ENCODE results near the gene PRSS27.
"Not testable (repeated sequence)": the region's sequence is repeated elsewhere in the genome, so short reads cannot be mapped to it uniquely, and the experiment has no call there.

GRCh38 chr16:2680360-2680759, 39.7 kb downstream of the PRSS27 start:
- TF ChIP-seq ZNF274 (IDR thresholded peaks at IDR 0.05; ENCODE audit: borderline replicate concordance, extremely low read depth, low read length); CTCF (IDR thresholded peaks at IDR 0.05; ENCODE audit: control extremely low read depth in 1 of 3, insufficient read depth in 1 of 3, low read depth in 1 of 3, low read length in 3 of 3); JUND (IDR thresholded peaks at IDR 0.05; ENCODE audit: low read length); POLR2AphosphoS5 (IDR thresholded peaks at IDR 0.05; ENCODE audit: low read depth, low read length); EP300 (IDR thresholded peaks at IDR 0.05; ENCODE audit: borderline replicate concordance in 1 of 2, low read depth in 2 of 2, low read length in 2 of 2); POLR2A (IDR thresholded peaks at IDR 0.05; ENCODE audit: control extremely low read depth in 1 of 2, low read depth in 2 of 2, low read length in 2 of 2): not testable (repeated sequence)
